K562 (cell line): ENCODE results near the gene PLXNA3. TPM values are rescaled to one million over a fixed set of nuclear protein-coding genes. Genes with fewer than 3 reads are reported as not detected.
A peak's percentile ranks its signal among the peaks of the same experiment; 100 is the strongest.

ENCODE experiments used
- ATAC-seq: fragments of 200-7000 bp; cut with Tn5 transposase; 3 replicates; pipeline ENCODE4 v1.9.1; 2020; ENCODE audit warnings: moderate library complexity
- BruUV-seq: library from RNA; stranded (reverse); fragments of 400-500 nt; replicated peaks from 2 replicates; lab custom pipeline; 2021; lab: Mats Ljungman, UMichigan
- CTCF ChIA-PET: fragments of 300-600 bp; formaldehyde crosslinking; extraction: SDS; loops from one replicate; lab custom pipeline; 2021; ENCODE audit warnings: low intra/inter-chr PET ratio; lab: Yijun Ruan, JAX
- POLR2A ChIA-PET: fragments of 300-600, 350-650 bp; sonication (Branson Sonifier 250); formaldehyde crosslinking; extraction: SDS; loops from one replicate; lab custom pipeline; 2021; ENCODE audit warnings: antibody characterized with exemption, inconsistent platforms; lab: Yijun Ruan, JAX
- DNase-seq, 4 experiments: peaks; one replicate each; pipeline versions ENCODE4 v3.0.0 to v3.0.0-alpha.2; 2011 to 2018; ENCODE audit warnings: low spot score in 3 of 4, mixed read lengths in 3 of 4; ENCODE audit errors: extremely low read depth in 1 of 4
- FAIRE-seq: peaks from 2 replicates; lab custom pipeline; 2011; peaks lifted over from hg19 to GRCh38; lab: Jason Lieb, UNC
- H2AFZ ChIP-seq: 2 replicates; pipeline ENCODE4 v1.6.0; 2011; ENCODE audit warnings: low read depth, low read length, control low read depth, inconsistent platforms
- H3K27ac ChIP-seq: fragments of 200-600 bp; 3 replicates; pipeline ENCODE4 v1.8.0; 2011; ENCODE audit warnings: low read depth, mild to moderate bottlenecking, control low read depth, inconsistent platforms, low read length, moderate library complexity, mixed read lengths; ENCODE audit errors: extremely low read depth
- H3K27me3 ChIP-seq, 2 experiments: fragments of 300-600 bp in 1 of 2; 2 replicates in 1 of 2; 3 replicates in 1 of 2; pipeline versions ENCODE4 v1.6.0 to v1.8.0; 2011; ENCODE audit warnings: inconsistent platforms in 2 of 2, low read length in 2 of 2, mild to moderate bottlenecking in 1 of 2, mixed read lengths in 1 of 2, moderate library complexity in 1 of 2; ENCODE audit not compliant: control insufficient read depth in 2 of 2, insufficient read depth in 2 of 2
- H3K36me3 ChIP-seq: fragments of 300-600 bp; 3 replicates; pipeline ENCODE4 v1.8.0; 2011; ENCODE audit warnings: mild to moderate bottlenecking, low read length, inconsistent platforms; ENCODE audit not compliant: control insufficient read depth, insufficient read depth
- H3K4me1 ChIP-seq, 2 experiments: fragments of 200-600 bp in 1 of 2; replicated peaks in 1 of 2; 2 replicates in 1 of 2; 3 replicates in 1 of 2; pipeline versions ENCODE4 v1.5.1 to v1.8.0; 2011; ENCODE audit warnings: inconsistent platforms in 2 of 2, low read length in 2 of 2, mild to moderate bottlenecking in 1 of 2, mixed read lengths in 1 of 2, moderate library complexity in 1 of 2; ENCODE audit not compliant: control insufficient read depth in 2 of 2, insufficient read depth in 2 of 2
- H3K4me2 ChIP-seq: 2 replicates; pipeline ENCODE4 v1.6.1; 2011; ENCODE audit warnings: low read length, control low read depth, inconsistent platforms, mixed read lengths; ENCODE audit not compliant: insufficient read depth
- H3K4me3 ChIP-seq: fragments of 200-600 bp; sonication (generic), shearing (Covaris generic); 2 replicates; pipeline ENCODE4 v1.5.1; 2016; ENCODE audit warnings: control low read depth, inconsistent platforms
- H3K79me2 ChIP-seq: fragments of 200-600 bp; 3 replicates; pipeline ENCODE4 v1.8.0; 2011; ENCODE audit warnings: low read length, inconsistent platforms; ENCODE audit not compliant: control insufficient read depth, insufficient read depth
- H3K9ac ChIP-seq, 2 experiments: 2 replicates each; pipeline versions ENCODE4 v1.6.0 to v1.6.1; 2011; ENCODE audit warnings: low read depth in 2 of 2, low read length in 2 of 2, control low read depth in 1 of 2, inconsistent platforms in 1 of 2, mild to moderate bottlenecking in 1 of 2, mixed read lengths in 1 of 2; ENCODE audit not compliant: insufficient read depth in 1 of 2
- H3K9me1 ChIP-seq: one replicate; pipeline ENCODE4 v1.6.0; 2011; ENCODE audit warnings: inconsistent platforms, mild to moderate bottlenecking, low read length, moderate library complexity; ENCODE audit not compliant: control insufficient read depth, insufficient read depth
- H3K9me3 ChIP-seq: replicated peaks from 2 replicates; pipeline ENCODE4 v1.5.1; 2011; ENCODE audit warnings: low read depth, low read length, inconsistent platforms; ENCODE audit not compliant: control insufficient read depth, insufficient read depth
- H4K20me1 ChIP-seq: replicated peaks from 2 replicates; pipeline ENCODE4 v1.6.1; 2011; ENCODE audit warnings: low read length, inconsistent platforms, mixed read lengths; ENCODE audit not compliant: control insufficient read depth, insufficient read depth
- CTBP1 ChIP-seq: fragments of 450-650 bp; IDR thresholded peaks from 2 replicates; pipeline ENCODE4 v1.6.1; 2016; ENCODE audit warnings: borderline replicate concordance
- MCM5 ChIP-seq: fragments of 450-650 bp; IDR thresholded peaks from 2 replicates; pipeline ENCODE4 v1.6.1; 2016; ENCODE audit warnings: low read depth
- MYC ChIP-seq, 2 experiments: fragments of 250-450 bp in 1 of 2; sonication (Bioruptor Pico) in 1 of 2; IDR thresholded peaks; 2 replicates each; pipeline versions ENCODE4 v1.5.1 to v1.6.1; 2012 to 2021; ENCODE audit warnings: low read depth in 2 of 2, borderline replicate concordance in 1 of 2, improper control_type of control experiment in 1 of 2, low read length in 1 of 2, mild to moderate bottlenecking in 1 of 2, moderate library complexity in 1 of 2
- NR2C1 ChIP-seq, 2 experiments: fragments of 450-650 bp; IDR thresholded peaks; 2 replicates each; pipeline ENCODE4 v1.6.1; 2017; ENCODE audit warnings: mild to moderate bottlenecking in 2 of 2, antibody characterized with exemption in 1 of 2, inconsistent platforms in 1 of 2, missing compliant biosample characterization in 1 of 2, missing genetic modification characterization in 1 of 2
- ZNF212 ChIP-seq: fragments of 450-650 bp; formaldehyde crosslinking; IDR thresholded peaks from 2 replicates; pipeline ENCODE4 v1.4.0; 2020; ENCODE audit warnings: mild to moderate bottlenecking
- WGBS: fragments of 100-300 bp; shearing (Covaris generic); methylation state at CpG from one replicate; pipeline ENCODE4 v1.1.6; 2016; ENCODE audit warnings: low coverage, mixed read lengths; ENCODE audit not compliant: insufficient coverage; ENCODE audit errors: missing lambda C conversion rate; 5-methylcytosine and 5-hydroxymethylcytosine counted together
- in situ Hi-C: fragments of 300-500 bp; cut with MboI; formaldehyde crosslinking; loops from 4 replicates; pipeline ENCODE4 v1.15.0; 2018; ENCODE audit warnings: inconsistent platforms, mixed read lengths
- intact Hi-C: fragments of 100-400 bp; cut with micrococcal nuclease; formaldehyde crosslinking; loops from 2 replicates; pipeline ENCODE4 v1.14.2; 2022
- polyA plus RNA-seq, 8 experiments: library from polyadenylated mRNA; depleted of rRNA in 4 of 8; stranded (reverse) in 5 of 8; unstranded in 3 of 8; fragments of >200 nt; fragmentation: Nextera tagmentation in 2 of 8; fragmentation: Illumina TruSeq in 1 of 8; extraction: Ambion mirVana in 2 of 8; extraction: Trizol in 1 of 8; gene quantifications; 2 replicates each; pipeline versions ENCODE4 v1.2.1 to v1.2.3, GENCODE V29; 2011 to 2014; ENCODE audit warnings: inconsistent platforms in 1 of 8, missing spikeins in 1 of 8
- total RNA-seq, 7 experiments: library from RNA; depleted of rRNA in 6 of 7; stranded (reverse); fragments of >200 nt in 6 of 7; fragmentation: Illumina TruSeq in 2 of 7; extraction: Trizol in 2 of 7; gene quantifications; 2 replicates each; pipeline versions ENCODE4 v1.2.1 to v1.2.3, GENCODE V29; 2011 to 2021; ENCODE audit warnings: low replicate concordance in 1 of 7
- TF ChIP-seq, protein P1 (sequence below): fragments of 250-450 bp; sonication (Bioruptor Pico); IDR thresholded peaks from 2 replicates; pipeline ENCODE4 v1.4.0; 2020; ENCODE audit warnings: mild to moderate bottlenecking, moderate library complexity
- TF ChIP-seq, protein P2 (sequence below): fragments of 450-650 bp; IDR thresholded peaks from 2 replicates; pipeline ENCODE4 v1.6.1; 2016; ENCODE audit warnings: mild to moderate bottlenecking, moderate library complexity

PLXNA3 gene
- total and polyA plus RNA-seq, 9 of the 15 experiments (the other 6 are each of a cell fraction or from before 2014, with no cell fraction given): 0.32 to 47.8 (median 7.5) TPM

DNA sequence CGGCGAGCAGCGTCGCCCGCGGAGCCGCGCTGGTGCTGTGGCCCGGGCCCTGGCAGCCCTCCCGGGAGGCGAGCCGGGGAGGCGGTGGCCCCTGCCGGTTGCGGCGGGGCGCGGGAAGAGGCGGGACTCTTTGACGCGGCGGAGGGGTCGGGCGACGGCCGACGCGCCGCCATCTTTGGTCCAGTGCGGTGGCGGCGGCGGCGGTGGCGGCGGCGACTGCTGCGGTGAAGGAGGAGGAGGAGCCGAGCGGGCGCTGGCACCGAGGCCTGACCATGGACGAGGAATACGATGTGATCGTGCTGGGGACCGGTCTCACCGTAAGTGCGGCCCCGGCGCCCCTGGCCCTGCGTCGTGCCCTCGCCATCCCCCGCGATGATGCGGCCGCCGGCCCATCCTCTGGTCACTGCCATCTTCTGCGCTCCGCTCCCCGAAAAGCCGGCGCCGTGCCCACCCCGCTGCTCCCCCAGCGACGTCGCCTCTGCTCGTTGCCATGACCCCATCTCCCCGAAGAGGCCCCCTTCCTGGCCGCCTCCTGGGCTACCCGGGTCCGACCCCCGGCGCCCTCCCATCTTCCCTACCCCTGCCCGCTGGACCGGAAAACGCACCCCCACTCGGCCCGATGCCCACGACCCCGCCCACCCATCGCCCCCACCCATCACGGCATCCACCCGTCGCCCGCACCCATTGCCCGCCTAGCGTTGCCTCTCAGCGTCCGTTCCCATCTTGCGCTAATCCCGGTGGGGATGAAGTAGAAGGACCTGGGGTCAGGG lies 20.9 kb upstream of the PLXNA3 start, which contains the start of gene GDI1:
Gene GDI1, plus strand, starts transcription at position 172 of the 770 bp plus-strand sequence. Its CDS starts 101 bp downstream, at position 273.
- Histone ChIP-seq H3K9me3 (no peaks in the 10 kb centered on the region), H4K20me1 (peaks cover 5% of the 10 kb centered on the region; the same call in 1 of the 2 replicates), H3K79me2 (peaks cover 22% of the 10 kb centered on the region), H3K36me3 (peaks cover 73% of the 10 kb centered on the region; the same call in 2 of the 3 replicates), H3K4me3 (peak within 1 kb of the TSS; percentile 68), H2AFZ (peak within 1 kb of the TSS; percentile 79; the same call in 1 of the 2 replicates), H3K27me3 (no peaks in the 10 kb centered on the region), H3K27ac (peak within 1 kb of the TSS; percentile 83; the same call in 2 of the 3 replicates), H3K4me2 (peak within 1 kb of the TSS; percentile 84), H3K4me1 (peaks cover 2 to 40% of the 10 kb centered on the region in 2 experiments; a peak in 4 of 5 replicates), H3K9ac (peak within 1 kb of the TSS; percentile 63 to 91; a peak in 3 of 4 replicates), H3K9me1 (peaks cover 3% of the 10 kb centered on the region)
- no TSS peak for BruUV-seq
- intact Hi-C loops (no loop called here), in situ Hi-C loops (no loop called here)
- ChIA-PET CTCF (no interaction called here), POLR2A (no interaction called here)
- FAIRE-seq (no peak), ATAC-seq (peak; percentile 76), DNase-seq (peak in 3 of 4 experiments; percentile 59 to 68 (median 66))
- 0% methylated on average over 5 of the region's 93 CpGs for WGBS
- TF ChIP-seq CTBP1 (peak; percentile 53), NR2C1 (IDR thresholded peaks at IDR 0.05) (no peak), NR2C1 (tag; IDR thresholded peaks at IDR 0.05) (no peak), MYC (IDR thresholded peaks at IDR 0.05; ENCODE audit: low read depth, low read length) (no peak), MYC (CRISPR knock-in tag; IDR thresholded peaks at IDR 0.05; ENCODE audit: borderline replicate concordance, low read depth) (no peak), ZNF212 (CRISPR knock-in tag) (no peak), MCM5 (no peak)
- TF ChIP-seq, protein P1, sequence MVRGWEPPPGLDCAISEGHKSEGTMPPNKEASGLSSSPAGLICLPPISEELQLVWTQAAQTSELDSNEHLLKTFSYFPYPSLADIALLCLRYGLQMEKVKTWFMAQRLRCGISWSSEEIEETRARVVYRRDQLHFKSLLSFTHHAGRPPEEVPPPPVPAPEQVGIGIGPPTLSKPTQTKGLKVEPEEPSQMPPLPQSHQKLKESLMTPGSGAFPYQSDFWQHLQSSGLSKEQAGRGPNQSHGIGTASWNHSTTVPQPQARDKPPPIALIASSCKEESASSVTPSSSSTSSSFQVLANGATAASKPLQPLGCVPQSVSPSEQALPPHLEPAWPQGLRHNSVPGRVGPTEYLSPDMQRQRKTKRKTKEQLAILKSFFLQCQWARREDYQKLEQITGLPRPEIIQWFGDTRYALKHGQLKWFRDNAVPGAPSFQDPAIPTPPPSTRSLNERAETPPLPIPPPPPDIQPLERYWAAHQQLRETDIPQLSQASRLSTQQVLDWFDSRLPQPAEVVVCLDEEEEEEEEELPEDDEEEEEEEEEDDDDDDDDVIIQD (CRISPR knock-in tag): no peak
- TF ChIP-seq, protein P2, sequence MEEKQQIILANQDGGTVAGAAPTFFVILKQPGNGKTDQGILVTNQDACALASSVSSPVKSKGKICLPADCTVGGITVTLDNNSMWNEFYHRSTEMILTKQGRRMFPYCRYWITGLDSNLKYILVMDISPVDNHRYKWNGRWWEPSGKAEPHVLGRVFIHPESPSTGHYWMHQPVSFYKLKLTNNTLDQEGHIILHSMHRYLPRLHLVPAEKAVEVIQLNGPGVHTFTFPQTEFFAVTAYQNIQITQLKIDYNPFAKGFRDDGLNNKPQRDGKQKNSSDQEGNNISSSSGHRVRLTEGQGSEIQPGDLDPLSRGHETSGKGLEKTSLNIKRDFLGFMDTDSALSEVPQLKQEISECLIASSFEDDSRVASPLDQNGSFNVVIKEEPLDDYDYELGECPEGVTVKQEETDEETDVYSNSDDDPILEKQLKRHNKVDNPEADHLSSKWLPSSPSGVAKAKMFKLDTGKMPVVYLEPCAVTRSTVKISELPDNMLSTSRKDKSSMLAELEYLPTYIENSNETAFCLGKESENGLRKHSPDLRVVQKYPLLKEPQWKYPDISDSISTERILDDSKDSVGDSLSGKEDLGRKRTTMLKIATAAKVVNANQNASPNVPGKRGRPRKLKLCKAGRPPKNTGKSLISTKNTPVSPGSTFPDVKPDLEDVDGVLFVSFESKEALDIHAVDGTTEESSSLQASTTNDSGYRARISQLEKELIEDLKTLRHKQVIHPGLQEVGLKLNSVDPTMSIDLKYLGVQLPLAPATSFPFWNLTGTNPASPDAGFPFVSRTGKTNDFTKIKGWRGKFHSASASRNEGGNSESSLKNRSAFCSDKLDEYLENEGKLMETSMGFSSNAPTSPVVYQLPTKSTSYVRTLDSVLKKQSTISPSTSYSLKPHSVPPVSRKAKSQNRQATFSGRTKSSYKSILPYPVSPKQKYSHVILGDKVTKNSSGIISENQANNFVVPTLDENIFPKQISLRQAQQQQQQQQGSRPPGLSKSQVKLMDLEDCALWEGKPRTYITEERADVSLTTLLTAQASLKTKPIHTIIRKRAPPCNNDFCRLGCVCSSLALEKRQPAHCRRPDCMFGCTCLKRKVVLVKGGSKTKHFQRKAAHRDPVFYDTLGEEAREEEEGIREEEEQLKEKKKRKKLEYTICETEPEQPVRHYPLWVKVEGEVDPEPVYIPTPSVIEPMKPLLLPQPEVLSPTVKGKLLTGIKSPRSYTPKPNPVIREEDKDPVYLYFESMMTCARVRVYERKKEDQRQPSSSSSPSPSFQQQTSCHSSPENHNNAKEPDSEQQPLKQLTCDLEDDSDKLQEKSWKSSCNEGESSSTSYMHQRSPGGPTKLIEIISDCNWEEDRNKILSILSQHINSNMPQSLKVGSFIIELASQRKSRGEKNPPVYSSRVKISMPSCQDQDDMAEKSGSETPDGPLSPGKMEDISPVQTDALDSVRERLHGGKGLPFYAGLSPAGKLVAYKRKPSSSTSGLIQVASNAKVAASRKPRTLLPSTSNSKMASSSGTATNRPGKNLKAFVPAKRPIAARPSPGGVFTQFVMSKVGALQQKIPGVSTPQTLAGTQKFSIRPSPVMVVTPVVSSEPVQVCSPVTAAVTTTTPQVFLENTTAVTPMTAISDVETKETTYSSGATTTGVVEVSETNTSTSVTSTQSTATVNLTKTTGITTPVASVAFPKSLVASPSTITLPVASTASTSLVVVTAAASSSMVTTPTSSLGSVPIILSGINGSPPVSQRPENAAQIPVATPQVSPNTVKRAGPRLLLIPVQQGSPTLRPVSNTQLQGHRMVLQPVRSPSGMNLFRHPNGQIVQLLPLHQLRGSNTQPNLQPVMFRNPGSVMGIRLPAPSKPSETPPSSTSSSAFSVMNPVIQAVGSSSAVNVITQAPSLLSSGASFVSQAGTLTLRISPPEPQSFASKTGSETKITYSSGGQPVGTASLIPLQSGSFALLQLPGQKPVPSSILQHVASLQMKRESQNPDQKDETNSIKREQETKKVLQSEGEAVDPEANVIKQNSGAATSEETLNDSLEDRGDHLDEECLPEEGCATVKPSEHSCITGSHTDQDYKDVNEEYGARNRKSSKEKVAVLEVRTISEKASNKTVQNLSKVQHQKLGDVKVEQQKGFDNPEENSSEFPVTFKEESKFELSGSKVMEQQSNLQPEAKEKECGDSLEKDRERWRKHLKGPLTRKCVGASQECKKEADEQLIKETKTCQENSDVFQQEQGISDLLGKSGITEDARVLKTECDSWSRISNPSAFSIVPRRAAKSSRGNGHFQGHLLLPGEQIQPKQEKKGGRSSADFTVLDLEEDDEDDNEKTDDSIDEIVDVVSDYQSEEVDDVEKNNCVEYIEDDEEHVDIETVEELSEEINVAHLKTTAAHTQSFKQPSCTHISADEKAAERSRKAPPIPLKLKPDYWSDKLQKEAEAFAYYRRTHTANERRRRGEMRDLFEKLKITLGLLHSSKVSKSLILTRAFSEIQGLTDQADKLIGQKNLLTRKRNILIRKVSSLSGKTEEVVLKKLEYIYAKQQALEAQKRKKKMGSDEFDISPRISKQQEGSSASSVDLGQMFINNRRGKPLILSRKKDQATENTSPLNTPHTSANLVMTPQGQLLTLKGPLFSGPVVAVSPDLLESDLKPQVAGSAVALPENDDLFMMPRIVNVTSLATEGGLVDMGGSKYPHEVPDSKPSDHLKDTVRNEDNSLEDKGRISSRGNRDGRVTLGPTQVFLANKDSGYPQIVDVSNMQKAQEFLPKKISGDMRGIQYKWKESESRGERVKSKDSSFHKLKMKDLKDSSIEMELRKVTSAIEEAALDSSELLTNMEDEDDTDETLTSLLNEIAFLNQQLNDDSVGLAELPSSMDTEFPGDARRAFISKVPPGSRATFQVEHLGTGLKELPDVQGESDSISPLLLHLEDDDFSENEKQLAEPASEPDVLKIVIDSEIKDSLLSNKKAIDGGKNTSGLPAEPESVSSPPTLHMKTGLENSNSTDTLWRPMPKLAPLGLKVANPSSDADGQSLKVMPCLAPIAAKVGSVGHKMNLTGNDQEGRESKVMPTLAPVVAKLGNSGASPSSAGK: no peak
